Measurements from ENCODE around the gene RFX4. TPM values are rescaled to one million over a fixed set of nuclear protein-coding genes. Genes with fewer than 3 reads are reported as not detected.

The RFX4 gene
- total and polyA plus RNA-seq, 2 donors (not counting 3 experiments of a cell fraction or from before 2014, with no cell fraction given) = not detected

DNA sequence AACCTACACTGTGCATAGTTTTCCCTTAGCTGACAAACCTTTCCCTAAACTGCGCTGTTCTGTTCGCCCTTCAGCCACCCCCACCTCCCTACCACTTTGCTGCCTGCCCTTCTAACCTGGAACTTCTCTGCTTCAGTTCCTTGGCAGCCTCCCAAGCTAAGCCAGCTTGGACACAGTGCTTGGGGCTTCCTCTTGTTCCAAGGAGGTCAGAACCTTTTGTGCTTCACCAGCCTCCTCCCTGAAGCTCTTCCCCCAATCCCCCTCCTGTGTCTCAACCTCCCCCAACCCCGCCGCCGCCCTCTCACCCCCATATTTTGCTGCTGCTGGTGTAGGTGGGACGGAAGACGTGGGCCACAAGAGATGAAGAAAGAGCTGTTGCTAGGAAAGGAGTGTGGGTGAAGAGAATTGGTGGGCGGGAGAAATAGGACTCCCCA, 183.6 kb downstream of the RFX4 start:
- CTCF ChIA-PET = interaction anchor here (0.7 to 1.3 kb wide), 4 partner anchors 9 to 189 kb away, joined by 3 to 11 read pairs (median 4); partner anchors contain the start of gene TMEM263
- POLR2A ChIA-PET = interaction anchor here (0.6 to 0.7 kb wide), 2 partner anchors 77 to 272 kb away, joined by 3 to 4 read pairs; no protein-coding TSS in a partner anchor
- peak; percentile 70 for DNase-seq (ENCODE audit: low read depth, low spot score)

More for the DNA sequence above, 183.6 kb downstream of the RFX4 start:
- H3K36me3 ChIP-seq (ENCODE audit: control insufficient read depth in 2 of 2, extremely low read depth in 1 of 2, insufficient read depth in 2 of 2, low read length in 2 of 2) = no peaks in the 10 kb centered on the region
- no peak overlapping the region for H3K27ac ChIP-seq (ENCODE audit: insufficient read depth, low read depth, low read length)
- intact Hi-C loops (cut with micrococcal nuclease) = no loop called here
- no peaks in the 10 kb centered on the region for H4K20me1 ChIP-seq (replicated peaks; ENCODE audit: control insufficient read depth, extremely low read depth, insufficient read depth, low read length)
- H3K9me3 ChIP-seq (replicated peaks; ENCODE audit: control insufficient read depth, insufficient read depth, low read length) = no peaks in the 10 kb centered on the region
- peaks cover 4% of the 10 kb centered on the region for H3K4me1 ChIP-seq (ENCODE audit: control insufficient read depth, extremely low read depth, insufficient read depth, low read length)
- H2AFZ ChIP-seq (ENCODE audit: low read depth, low read length) = peak overlapping the region; percentile 43
- FAIRE-seq = peak; percentile 79
- dilution Hi-C loops (cut with MboI; ENCODE audit: extremely low pct_ligation_motif_present, low sequenced_read_pairs) = no loop called here
- peaks cover 3 to 8% of the 10 kb centered on the region in 2 experiments for H3K27me3 ChIP-seq (ENCODE audit: control insufficient read depth in 2 of 2, insufficient read depth in 2 of 2, low read length in 2 of 2)
- no peak overlapping the region for H3K9ac ChIP-seq (replicated peaks; ENCODE audit: extremely low read depth, insufficient read depth, low read length)
- BruUV-seq (replicated peaks) = no TSS peak
- no peaks in the 10 kb centered on the region for H3K79me2 ChIP-seq (ENCODE audit: control insufficient read depth, insufficient read depth, low read length)
- H3K9me1 ChIP-seq (replicated peaks; ENCODE audit: control insufficient read depth, extremely low read depth, insufficient read depth, low read length) = no peaks in the 10 kb centered on the region
- H3K4me3 ChIP-seq (replicated peaks in 1 of 3; ENCODE audit: insufficient read depth in 1 of 3, low read depth in 1 of 3, low read length in 3 of 3) = no peak overlapping the region
- TF ChIP-seq MYC (IDR thresholded peaks at IDR 0.05; ENCODE audit: low read depth, low read length) (no peak), POLR2AphosphoS5 (IDR thresholded peaks at IDR 0.05; ENCODE audit: insufficient read depth, low read depth, low read length) (no peak), FOS (IDR thresholded peaks at IDR 0.05; ENCODE audit: borderline replicate concordance, insufficient read depth, low read length) (no peak), JUN (IDR thresholded peaks at IDR 0.05; ENCODE audit: borderline replicate concordance, insufficient read depth, insufficient read length, low read depth) (no peak), EZH2 (IDR thresholded peaks at IDR 0.05; ENCODE audit: borderline replicate concordance, low read depth, low read length, severe bottlenecking) (no peak)
- TF ChIP-seq, protein P1, sequence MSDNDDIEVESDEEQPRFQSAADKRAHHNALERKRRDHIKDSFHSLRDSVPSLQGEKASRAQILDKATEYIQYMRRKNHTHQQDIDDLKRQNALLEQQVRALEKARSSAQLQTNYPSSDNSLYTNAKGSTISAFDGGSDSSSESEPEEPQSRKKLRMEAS (IDR thresholded peaks at IDR 0.05; ENCODE audit: insufficient read depth, insufficient read length) = no peak
- TF ChIP-seq, protein P2, sequence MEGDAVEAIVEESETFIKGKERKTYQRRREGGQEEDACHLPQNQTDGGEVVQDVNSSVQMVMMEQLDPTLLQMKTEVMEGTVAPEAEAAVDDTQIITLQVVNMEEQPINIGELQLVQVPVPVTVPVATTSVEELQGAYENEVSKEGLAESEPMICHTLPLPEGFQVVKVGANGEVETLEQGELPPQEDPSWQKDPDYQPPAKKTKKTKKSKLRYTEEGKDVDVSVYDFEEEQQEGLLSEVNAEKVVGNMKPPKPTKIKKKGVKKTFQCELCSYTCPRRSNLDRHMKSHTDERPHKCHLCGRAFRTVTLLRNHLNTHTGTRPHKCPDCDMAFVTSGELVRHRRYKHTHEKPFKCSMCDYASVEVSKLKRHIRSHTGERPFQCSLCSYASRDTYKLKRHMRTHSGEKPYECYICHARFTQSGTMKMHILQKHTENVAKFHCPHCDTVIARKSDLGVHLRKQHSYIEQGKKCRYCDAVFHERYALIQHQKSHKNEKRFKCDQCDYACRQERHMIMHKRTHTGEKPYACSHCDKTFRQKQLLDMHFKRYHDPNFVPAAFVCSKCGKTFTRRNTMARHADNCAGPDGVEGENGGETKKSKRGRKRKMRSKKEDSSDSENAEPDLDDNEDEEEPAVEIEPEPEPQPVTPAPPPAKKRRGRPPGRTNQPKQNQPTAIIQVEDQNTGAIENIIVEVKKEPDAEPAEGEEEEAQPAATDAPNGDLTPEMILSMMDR (IDR thresholded peaks at IDR 0.05; ENCODE audit: extremely low read depth in 1 of 2, insufficient read depth in 1 of 2, low read depth in 1 of 2, low read length in 2 of 2) = no peak
- peak overlapping the region; percentile 12 for H3K4me2 ChIP-seq (ENCODE audit: insufficient read depth, low read length)

Data from endothelial cell of umbilical vein (primary cell).